OCI-LY7 (cell line): ENCODE measurements around the gene SLC4A1AP. TPM values are rescaled to one million over a fixed set of nuclear protein-coding genes. Genes with fewer than 3 reads are reported as not detected.

Source experiments
- BruUV-seq: library from RNA; stranded (reverse); fragments of 400-500 nt; replicated peaks from 2 replicates; lab custom pipeline; 2021; lab: Mats Ljungman, UMichigan
- CTCF ChIA-PET: fragments of 300-600 bp; sonication (Branson Sonifier 250); formaldehyde crosslinking; loops from one replicate; lab custom pipeline; 2022; ENCODE audit warnings: antibody characterized with exemption; ENCODE audit not compliant: unreplicated experiment; lab: Charles Lee
- POLR2A ChIA-PET: fragments of 300-600 bp; sonication (Branson Sonifier 250); formaldehyde crosslinking; loops from one replicate; lab custom pipeline; 2022; ENCODE audit warnings: antibody characterized with exemption; lab: Charles Lee
- DNase-seq: peaks from one replicate; pipeline ENCODE4 v3.0.0-alpha.2; 2015; ENCODE audit warnings: low spot score
- H2AFZ ChIP-seq: fragments of 200-600 bp; sonication (generic), shearing (Covaris generic); 2 replicates; pipeline ENCODE4 v1.6.1; 2014; ENCODE audit warnings: mild to moderate bottlenecking, antibody characterized with exemption, low read length, moderate library complexity
- H3K27ac ChIP-seq: fragments of 200-600 bp; sonication (generic); 2 replicates; pipeline ENCODE4 v1.5.1; 2014; ENCODE audit warnings: mixed run types, low read depth, mild to moderate bottlenecking, moderate library complexity, low read length, inconsistent platforms; ENCODE audit not compliant: poor library complexity, severe bottlenecking
- H3K36me3 ChIP-seq: fragments of 200-600 bp; sonication (generic); 2 replicates; pipeline ENCODE4 v1.6.1; 2014; ENCODE audit warnings: mild to moderate bottlenecking, antibody characterized with exemption, low read length, moderate library complexity, mixed read lengths; ENCODE audit not compliant: insufficient read depth
- H3K4me1 ChIP-seq: fragments of 200-600 bp; sonication (generic); 2 replicates; pipeline ENCODE4 v1.5.1; 2014; ENCODE audit warnings: mild to moderate bottlenecking, low read length; ENCODE audit not compliant: insufficient read depth, poor library complexity, severe bottlenecking
- H3K4me2 ChIP-seq: fragments of 200-600 bp; sonication (generic); 2 replicates; pipeline ENCODE4 v1.6.1; 2014; ENCODE audit warnings: mild to moderate bottlenecking, low read length
- H3K4me3 ChIP-seq: fragments of 200-600 bp; sonication (generic); 2 replicates; pipeline ENCODE4 v1.5.1; 2014; ENCODE audit warnings: mild to moderate bottlenecking, low read depth, low read length; ENCODE audit not compliant: poor library complexity, severe bottlenecking
- H3K79me2 ChIP-seq: fragments of 200-600 bp; sonication (generic); 2 replicates; pipeline ENCODE4 v1.6.1; 2016; ENCODE audit warnings: low read depth, mild to moderate bottlenecking, low read length, moderate library complexity, mixed read lengths; ENCODE audit not compliant: insufficient read depth
- H3K9me2 ChIP-seq: fragments of 200-600 bp; sonication (generic); 2 replicates; pipeline ENCODE4 v1.6.1; 2016; ENCODE audit warnings: mild to moderate bottlenecking, low read length, mixed read lengths; ENCODE audit not compliant: insufficient read depth
- H3K9me3 ChIP-seq: fragments of 200-600 bp; sonication (generic); 2 replicates; pipeline ENCODE4 v1.6.1; 2014; ENCODE audit warnings: mild to moderate bottlenecking, mixed run types, low read length, mixed read lengths
- H4K20me1 ChIP-seq: fragments of 200-600 bp; sonication (generic); 2 replicates; pipeline ENCODE4 v1.6.1; 2014; ENCODE audit warnings: mild to moderate bottlenecking, antibody characterized with exemption, low read length, moderate library complexity, mixed read lengths; ENCODE audit not compliant: insufficient read depth
- CTCF ChIP-seq: fragments of 200-600 bp; sonication (generic); conservative IDR thresholded peaks from 2 replicates; pipeline ENCODE4 v1.5.1; 2014; ENCODE audit warnings: mild to moderate bottlenecking, antibody characterized with exemption, low read length, moderate library complexity, mixed read lengths
- EZH2phosphoT487 ChIP-seq: fragments of 200-600 bp; sonication (generic); IDR thresholded peaks from 2 replicates; pipeline ENCODE4 v1.6.1; 2018; ENCODE audit warnings: low read depth, borderline replicate concordance, mild to moderate bottlenecking, mixed run types, antibody characterized with exemption, low read length, moderate library complexity, mixed read lengths
- intact Hi-C: fragments of 100-400 bp; cut with micrococcal nuclease; formaldehyde crosslinking; loops from one replicate; pipeline ENCODE4 v1.10.0; 2022; ENCODE audit not compliant: unreplicated experiment
- total RNA-seq, 2 experiments: library from RNA; depleted of rRNA in 1 of 2; stranded (reverse); fragments of >200 nt in 1 of 2; shearing (Covaris generic) in 1 of 2; gene quantifications; 2 replicates each; pipeline ENCODE4 v1.2.3, GENCODE V29; 2014 to 2022

SLC4A1AP gene
- total RNA-seq, 2 experiments from 2014 or later, result 26.2 to 27.9 TPM

- intact Hi-C loops, result no loop called here
- H3K4me1 ChIP-seq, result no peaks in the 10 kb centered on the region
- POLR2A ChIA-PET, result no interaction called here
- no peak overlapping the region for H2AFZ ChIP-seq
- H3K79me2 ChIP-seq, result no peaks in the 10 kb centered on the region
- peaks cover 66% of the 10 kb centered on the region for H3K36me3 ChIP-seq
- TF ChIP-seq CTCF, result no peak
- no peak for TF ChIP-seq EZH2phosphoT487
- no peak overlapping the region for H3K27ac ChIP-seq
- CTCF ChIA-PET, result no interaction called here
- no TSS peak for BruUV-seq
- no peaks in the 10 kb centered on the region for H4K20me1 ChIP-seq
- no peaks in the 10 kb centered on the region for H3K9me2 ChIP-seq
- DNase-seq, result no peak
- H3K4me2 ChIP-seq, result no peak overlapping the region
- no peak overlapping the region for H3K4me3 ChIP-seq
- no peaks in the 10 kb centered on the region for H3K9me3 ChIP-seq
Measured at GRCh38 chr2:27687232-27687631, 23.5 kb downstream of the SLC4A1AP start.

- H4K20me1 ChIP-seq, result no peaks in the 10 kb centered on the region
- H3K4me1 ChIP-seq, result no peaks in the 10 kb centered on the region
- BruUV-seq, result no TSS peak
- CTCF ChIA-PET, result no interaction called here
- H3K36me3 ChIP-seq, result peaks cover 58% of the 10 kb centered on the region
- H3K4me2 ChIP-seq, result no peak overlapping the region
- H3K79me2 ChIP-seq, result no peaks in the 10 kb centered on the region
- DNase-seq, result no peak
- no peak for TF ChIP-seq EZH2phosphoT487
- no peak for TF ChIP-seq CTCF
- no peaks in the 10 kb centered on the region for H3K9me3 ChIP-seq
- POLR2A ChIA-PET, result interaction anchor here (0.6 to 0.7 kb wide), 2 partner anchors 14 to 737 kb away, joined by 3 to 7 read pairs; no protein-coding TSS in a partner anchor
- intact Hi-C loops, result no loop called here
- no peak overlapping the region for H3K4me3 ChIP-seq
- no peaks in the 10 kb centered on the region for H3K9me2 ChIP-seq
- no peak overlapping the region for H2AFZ ChIP-seq
- no peak overlapping the region for H3K27ac ChIP-seq
Measured at GRCh38 chr2:27689424-27689823, 25.7 kb downstream of the SLC4A1AP start.

- Histone ChIP-seq H3K36me3 (peaks cover 57% of the 10 kb centered on the region), H3K4me3 (no peak overlapping the region), H3K27ac (no peak overlapping the region), H3K79me2 (no peaks in the 10 kb centered on the region), H3K4me2 (no peak overlapping the region), H2AFZ (no peak overlapping the region), H4K20me1 (no peaks in the 10 kb centered on the region), H3K4me1 (no peaks in the 10 kb centered on the region), H3K9me3 (no peaks in the 10 kb centered on the region), H3K9me2 (no peaks in the 10 kb centered on the region)
- DNase-seq, result no peak
- ChIA-PET CTCF (no interaction called here), POLR2A (interaction anchor here (0.6 to 1.6 kb wide), 4 partner anchors 9 to 736 kb away, joined by 3 to 7 read pairs (median 4); no protein-coding TSS in a partner anchor)
- intact Hi-C loops, result no loop called here
- TF ChIP-seq EZH2phosphoT487 (no peak), CTCF (no peak)
- no TSS peak for BruUV-seq
Measured at GRCh38 chr2:27690052-27690451, 26.4 kb downstream of the SLC4A1AP start.
